GM21717 (cell line): ENCODE data around the gene PEPD.

Experiments
- ATAC-seq: cut with Tn5 transposase; IDR thresholded peaks from one replicate; pipeline ENCODE4 v1.9.1; 2021; ENCODE audit warnings: mild to moderate bottlenecking, moderate library complexity; ENCODE audit not compliant: unreplicated experiment

The PEPD gene

GRCh38 chr19:33512580-33513137 is 8.9 kb downstream of the PEPD start:
- no peak for ATAC-seq

- ATAC-seq: no peak
These were observed 9.6 kb downstream of the PEPD start for GRCh38 chr19:33512021-33512420.

DNA sequence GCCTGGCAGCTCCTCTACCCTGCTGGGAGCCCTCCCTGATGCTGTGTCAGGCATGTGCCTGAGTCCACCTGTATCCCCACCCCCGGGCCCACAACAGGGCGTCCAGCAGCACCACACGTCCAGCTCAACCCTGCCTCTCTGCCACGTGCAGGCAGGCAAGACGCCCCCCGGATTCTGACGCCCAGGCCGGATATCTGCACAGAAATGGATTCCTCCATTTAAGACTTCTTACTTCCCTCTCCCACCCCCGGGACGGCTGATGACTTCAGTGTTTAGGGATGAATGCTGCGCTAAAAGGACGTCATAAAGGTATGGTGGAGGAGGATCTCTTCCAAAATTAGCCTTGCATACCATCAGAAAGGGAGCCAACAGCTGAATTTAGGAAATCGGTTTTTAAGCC is 10.2 kb downstream of the PEPD start:
- no peak for ATAC-seq

- no peak for ATAC-seq
These were observed 11.0 kb downstream of the PEPD start for GRCh38 chr19:33510462-33511194.

GRCh38 chr19:33509774-33510173 is 11.8 kb downstream of the PEPD start:
- no peak for ATAC-seq

DNA sequence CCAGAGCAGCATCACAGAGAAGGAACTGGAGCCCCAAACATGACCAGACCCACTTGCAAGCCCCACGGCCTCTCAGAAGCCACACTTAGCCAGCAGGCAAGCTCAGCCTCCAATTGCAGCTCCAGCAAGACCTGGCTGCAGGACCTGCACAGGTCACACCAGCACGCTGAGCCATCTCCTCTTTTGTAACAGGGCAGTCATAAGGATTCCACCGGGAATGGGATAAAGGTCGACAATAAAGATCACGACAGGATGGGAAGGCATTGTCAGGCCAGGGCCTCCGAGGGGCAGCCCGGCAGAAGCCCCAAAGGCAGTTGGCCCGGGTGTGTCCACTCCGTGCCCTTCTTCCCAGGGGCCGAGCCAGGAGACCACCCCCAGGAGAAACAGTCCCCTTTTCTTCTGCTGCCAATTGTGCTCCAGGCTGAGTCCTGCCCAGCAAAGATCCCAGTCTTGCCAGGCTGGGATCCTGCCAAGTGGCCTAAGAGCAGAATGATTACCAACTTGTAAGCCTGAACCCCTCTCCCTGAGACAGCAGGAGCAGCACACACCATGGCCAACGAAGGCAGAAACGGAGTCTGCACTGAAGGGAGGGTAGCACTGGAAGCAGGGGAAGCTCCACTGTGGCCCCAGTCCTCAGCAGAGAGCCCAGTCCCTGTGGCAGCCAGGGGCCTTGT is 12.5 kb downstream of the PEPD start:
- ATAC-seq: no peak

DNA sequence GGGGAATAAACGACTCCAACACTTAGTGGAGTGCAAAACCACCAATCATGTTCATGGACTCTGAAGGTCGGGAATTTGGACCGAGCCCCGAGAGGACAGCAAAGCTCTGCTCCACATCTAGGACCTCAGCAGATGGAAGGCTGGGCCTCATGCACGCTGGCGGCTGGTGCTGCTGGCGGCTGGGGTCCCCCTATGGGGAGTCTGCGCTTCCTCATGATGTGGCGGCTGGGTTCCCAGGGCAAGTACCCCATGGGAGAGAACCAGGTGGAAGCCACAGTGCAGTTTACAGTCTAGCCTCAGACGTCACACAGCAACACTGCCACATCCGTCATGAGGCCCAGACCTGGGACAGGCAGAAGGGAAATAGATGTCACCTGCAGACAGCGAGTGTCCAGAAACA is 13.2 kb downstream of the PEPD start:
- ATAC-seq: no peak

GRCh38 chr19:33508009-33508408 is 13.6 kb downstream of the PEPD start:
- ATAC-seq: no peak

DNA sequence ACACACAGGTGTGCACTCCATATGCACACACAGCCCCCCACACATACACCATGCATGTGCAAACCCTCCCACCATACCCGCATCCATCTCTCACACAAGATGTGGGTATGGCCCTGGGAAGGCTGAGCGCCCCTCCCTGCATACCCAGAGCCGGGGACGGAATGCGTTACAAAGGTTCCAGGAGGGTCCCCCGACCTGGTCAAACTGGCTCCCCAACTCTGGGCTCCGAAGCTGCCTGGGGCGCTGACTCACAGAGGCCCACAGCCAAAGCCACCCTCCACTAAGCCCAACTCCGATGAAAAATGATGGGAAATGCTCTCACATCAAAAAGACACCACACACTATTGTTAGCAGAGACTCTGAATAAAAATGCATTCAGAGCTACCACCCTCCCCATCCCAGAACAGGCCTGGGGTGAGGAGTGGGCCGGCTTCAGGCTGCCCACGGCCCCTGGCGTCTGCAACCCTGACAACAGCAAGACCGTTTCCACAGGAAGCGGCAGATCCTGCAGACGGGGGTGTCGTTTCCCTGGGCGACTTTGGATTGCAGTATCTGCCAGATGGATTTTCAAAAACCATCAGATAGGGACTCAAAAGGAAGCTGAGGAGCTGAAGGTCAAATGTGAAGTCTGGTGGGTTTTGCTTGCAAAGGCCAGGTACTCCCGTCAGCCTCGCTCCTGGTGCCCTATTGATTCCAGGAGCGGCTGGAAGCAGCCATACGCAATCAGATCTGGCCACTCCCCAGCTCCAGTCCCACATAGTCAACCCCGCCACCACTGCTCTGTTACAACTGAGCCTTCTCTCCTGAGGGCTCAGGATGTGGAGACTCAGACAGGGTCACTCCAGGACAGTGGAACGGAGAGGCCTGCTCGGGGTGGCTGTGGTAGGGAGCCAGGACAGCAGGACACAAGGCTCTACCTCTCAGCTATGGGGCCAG is 14.3 kb downstream of the PEPD start:
- ATAC-seq: no peak

GRCh38 chr19:33506498-33506897 is 15.1 kb downstream of the PEPD start:
- no peak for ATAC-seq

- no peak for ATAC-seq
These were observed 15.8 kb downstream of the PEPD start for GRCh38 chr19:33505823-33506222.

DNA sequence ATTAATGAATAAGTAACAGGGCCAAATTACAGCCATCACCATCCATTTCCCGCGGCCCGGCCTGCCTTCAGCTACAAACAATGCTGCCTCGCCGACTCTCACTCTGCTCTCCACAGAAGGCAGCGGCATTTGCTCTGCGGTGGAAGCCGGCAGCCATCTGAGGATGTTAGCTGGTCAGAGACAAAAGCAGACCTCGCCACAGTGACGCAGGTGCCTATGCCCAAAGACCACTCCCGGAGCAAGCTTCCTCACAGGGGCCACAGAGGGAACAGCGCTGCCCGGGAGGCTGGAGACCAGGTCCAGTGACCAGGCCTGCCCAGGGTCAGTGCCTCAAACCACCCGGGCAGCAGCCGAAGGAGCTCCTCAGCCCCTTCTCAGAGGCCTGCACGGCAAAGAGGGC is 16.4 kb downstream of the PEPD start:
- ATAC-seq: no peak

GRCh38 chr19:33504058-33504444 is 17.5 kb downstream of the PEPD start:
- ATAC-seq: no peak

DNA sequence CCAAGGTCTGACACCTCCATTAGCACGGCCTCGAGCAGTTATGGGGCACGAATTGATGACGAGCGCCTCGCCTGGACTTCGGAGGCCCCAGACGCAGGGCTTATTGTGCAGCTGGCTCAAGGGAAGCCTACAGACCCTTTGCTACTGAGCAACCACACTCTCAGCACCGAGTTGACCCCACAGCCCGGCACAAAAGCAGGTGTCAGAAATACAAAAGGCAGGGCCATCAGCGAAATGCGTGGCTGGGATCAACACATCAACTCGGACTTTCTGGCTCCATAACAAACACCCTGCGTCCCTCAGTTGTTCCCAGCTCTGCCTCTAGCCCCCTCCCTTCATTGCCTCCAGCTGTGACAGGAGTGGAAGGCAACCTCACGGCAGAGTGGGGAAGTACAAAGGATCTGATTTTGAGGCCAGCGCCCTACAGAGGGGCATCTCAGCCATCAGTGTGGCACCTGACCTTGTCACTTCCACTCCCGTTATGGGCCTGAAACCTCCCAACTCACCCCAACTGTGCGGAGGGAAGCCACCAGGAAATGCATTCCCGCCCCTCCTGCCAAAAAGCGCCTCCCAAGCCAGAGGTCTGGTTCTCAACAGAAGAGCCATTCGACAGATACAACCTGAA is 18.0 kb downstream of the PEPD start:
- ATAC-seq: no peak

DNA sequence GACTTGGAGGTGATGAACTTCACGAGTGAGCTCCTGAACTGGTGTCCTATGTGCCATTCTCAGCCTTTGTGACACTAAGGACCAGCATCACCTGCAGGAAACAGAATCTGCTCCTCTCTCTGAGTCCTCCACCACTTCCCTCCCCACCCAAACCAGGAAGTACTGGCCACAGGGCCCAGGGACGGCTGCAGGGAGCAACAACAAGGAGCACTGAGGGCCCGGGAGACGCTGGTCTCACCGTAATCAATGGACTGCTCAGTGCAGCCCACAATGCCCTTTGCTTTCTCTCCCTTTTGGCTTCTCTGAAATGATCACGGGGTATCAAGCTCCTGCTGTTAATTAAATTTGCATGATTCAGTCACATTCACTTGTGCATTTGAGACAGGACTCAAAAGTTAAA is 18.6 kb downstream of the PEPD start:
- no peak for ATAC-seq

DNA sequence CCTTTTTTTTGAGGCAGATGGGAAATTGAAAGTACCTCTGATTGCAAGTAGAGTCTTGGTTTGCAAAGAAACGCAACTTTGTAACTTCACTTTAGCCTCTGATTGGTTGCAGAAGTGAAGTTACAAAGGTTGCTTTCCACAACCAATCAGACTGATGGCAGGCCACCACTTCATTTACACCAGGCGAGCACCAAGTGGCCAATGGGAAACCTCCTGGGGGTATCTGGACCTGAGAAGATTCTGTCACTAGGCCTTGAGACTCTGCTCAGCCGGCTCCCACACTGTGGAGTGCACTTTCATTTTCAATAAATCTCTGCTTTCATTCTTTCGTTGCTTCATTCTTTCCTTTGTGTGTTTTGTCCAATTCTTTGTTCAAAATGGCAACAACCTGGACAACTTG is 19.1 kb downstream of the PEPD start:
- ATAC-seq: no peak

GRCh38 chr19:33501693-33502356 is 19.8 kb downstream of the PEPD start:
- no peak for ATAC-seq

GRCh38 chr19:33500991-33501390 is 20.6 kb downstream of the PEPD start:
- ATAC-seq: no peak

DNA sequence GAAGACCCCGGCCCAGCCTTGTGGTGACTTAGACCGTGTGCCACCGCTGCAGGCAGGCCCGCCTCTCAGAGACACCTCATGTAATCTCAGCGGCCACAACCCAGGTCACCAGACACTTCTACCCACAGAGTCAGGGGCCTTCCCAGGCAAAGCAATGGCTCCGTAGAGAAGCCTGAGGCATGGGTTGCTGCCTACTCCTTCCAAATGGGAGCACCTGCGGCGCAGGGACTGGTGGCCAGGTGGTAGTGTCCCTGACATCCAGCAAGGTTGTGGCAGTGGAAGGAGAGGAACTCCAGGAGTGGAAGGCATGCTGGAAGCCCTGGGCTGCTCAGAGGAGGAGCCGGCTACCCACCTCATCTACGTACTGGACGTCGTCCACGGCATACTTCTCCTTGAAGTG is 21.0 kb downstream of the PEPD start:
- no peak for ATAC-seq
